Measurements from ENCODE around the gene SRCAP.
A peak's percentile ranks its signal among the peaks of the same experiment; 100 is the strongest.

Gene SRCAP

GRCh38 chr16:30657866-30658730 lies 40.9 kb upstream of the SRCAP start, which contains the start of gene FBRS:
FBRS (plus strand) TSS chr16:30658431; CDS start chr16:30659519, 1,088 bp downstream.
- Histone ChIP-seq H3K27ac (ENCODE audit: low read length) (peak within 1 kb of the TSS; percentile 74), H3K4me3 (ENCODE audit: low read length) (peak within 1 kb of the TSS; percentile 95), H3K4me1 (ENCODE audit: insufficient read depth, low read length) (no peaks in the 10 kb centered on the region; the same call in 1 of the 2 replicates), H3K36me3 (ENCODE audit: insufficient read depth, low read depth, low read length) (peaks cover 11% of the 10 kb centered on the region), H3K27me3 (ENCODE audit: insufficient read depth, low read length) (peaks cover 51% of the 10 kb centered on the region), H3K9me3 (ENCODE audit: insufficient read depth, low read depth, low read length) (no peaks in the 10 kb centered on the region), H3K9ac (ENCODE audit: low read depth, low read length) (peak within 1 kb of the TSS; percentile 79)

- peak overlapping the region; percentile 79 for H3K9ac ChIP-seq (ENCODE audit: low read depth, low read length)
Observed at GRCh38 chr16:30658731-30659506, 40.1 kb upstream of the SRCAP start.

DNA sequence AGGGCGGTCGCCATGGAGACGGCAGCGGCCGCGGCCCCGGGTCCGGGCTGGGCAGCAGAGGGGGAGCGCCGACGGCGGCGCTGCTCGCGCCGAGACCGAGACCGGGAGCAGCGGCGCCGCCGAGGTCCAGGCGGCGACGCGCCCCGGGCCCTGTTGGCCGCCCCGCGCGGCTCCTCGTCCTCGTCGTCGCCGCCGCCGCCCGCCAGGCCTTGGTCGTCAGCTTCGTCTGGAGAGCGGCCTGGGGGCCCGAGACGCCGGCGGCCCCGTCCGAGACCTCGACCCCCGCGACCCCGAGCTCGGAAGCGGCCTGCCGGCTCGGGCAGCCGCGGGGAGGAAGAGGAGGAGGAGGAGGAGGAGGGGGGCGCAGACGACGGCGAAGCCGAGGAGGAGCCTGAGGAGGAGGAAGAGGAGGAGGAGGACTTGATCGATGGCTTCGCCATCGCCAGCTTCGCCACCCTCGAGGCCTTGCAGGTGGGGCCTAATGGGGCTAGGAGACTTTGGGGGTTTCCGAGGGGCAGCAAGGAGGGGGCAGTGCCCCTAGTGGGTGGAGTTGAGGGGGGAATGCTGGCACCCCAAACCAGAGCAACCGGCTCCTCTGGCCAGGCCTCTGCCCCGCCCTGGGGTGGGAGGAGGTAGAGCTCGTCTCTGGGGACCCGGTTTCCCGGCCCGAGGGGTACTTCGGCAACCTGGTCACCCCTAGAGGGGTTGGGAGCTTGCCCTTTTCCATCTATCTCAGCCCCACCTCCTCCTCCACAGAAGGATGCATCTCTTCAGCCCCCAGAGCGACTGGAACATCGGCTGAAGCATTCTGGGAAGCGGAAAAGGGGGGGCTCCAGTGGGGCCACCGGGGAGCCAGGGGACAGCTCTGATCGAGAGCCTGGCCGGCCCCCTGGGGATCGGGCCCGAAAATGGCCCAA lies 39.2 kb upstream of the SRCAP start:
- Histone ChIP-seq H3K4me1 (ENCODE audit: insufficient read depth, low read length) (no peaks in the 10 kb centered on the region; the same call in 1 of the 2 replicates), H3K36me3 (ENCODE audit: insufficient read depth, low read depth, low read length) (peaks cover 17% of the 10 kb centered on the region), H3K4me3 (ENCODE audit: low read length) (peak overlapping the region; percentile 95), H3K9ac (ENCODE audit: low read depth, low read length) (peak overlapping the region; percentile 56), H3K27ac (ENCODE audit: low read length) (no peak overlapping the region), H3K9me3 (ENCODE audit: insufficient read depth, low read depth, low read length) (no peaks in the 10 kb centered on the region), H3K27me3 (ENCODE audit: insufficient read depth, low read length) (peaks cover 58% of the 10 kb centered on the region)

More at GRCh38 chr16:30658731-30659506, 40.1 kb upstream of the SRCAP start:
- H3K9me3 ChIP-seq (ENCODE audit: insufficient read depth, low read depth, low read length) = no peaks in the 10 kb centered on the region
- H3K4me3 ChIP-seq (ENCODE audit: low read length) = peak overlapping the region; percentile 95
- H3K4me1 ChIP-seq (ENCODE audit: insufficient read depth, low read length) = no peaks in the 10 kb centered on the region; the same call in 1 of the 2 replicates
- peaks cover 17% of the 10 kb centered on the region for H3K36me3 ChIP-seq (ENCODE audit: insufficient read depth, low read depth, low read length)
- H3K27ac ChIP-seq (ENCODE audit: low read length) = no peak overlapping the region
- H3K27me3 ChIP-seq (ENCODE audit: insufficient read depth, low read length) = peaks cover 56% of the 10 kb centered on the region

- Histone ChIP-seq H3K9ac (ENCODE audit: low read depth, low read length) (0 out of 2 replicates have a peak overlapping the region, but pooled peaks have one; percentile 56), H3K4me1 (ENCODE audit: insufficient read depth, low read length) (no peaks in the 10 kb centered on the region; the same call in 1 of the 2 replicates), H3K4me3 (ENCODE audit: low read length) (peak overlapping the region; percentile 95; the same call in 1 of the 2 replicates), H3K9me3 (ENCODE audit: insufficient read depth, low read depth, low read length) (no peaks in the 10 kb centered on the region), H3K27me3 (ENCODE audit: insufficient read depth, low read length) (peaks cover 67% of the 10 kb centered on the region), H3K36me3 (ENCODE audit: insufficient read depth, low read depth, low read length) (peaks cover 17% of the 10 kb centered on the region), H3K27ac (ENCODE audit: low read length) (no peak overlapping the region)
Observed at GRCh38 chr16:30660424-30661261, 38.3 kb upstream of the SRCAP start.

GRCh38 chr16:30662449-30662848 lies 36.5 kb upstream of the SRCAP start:
- no peaks in the 10 kb centered on the region; the same call in 1 of the 2 replicates for H3K4me1 ChIP-seq (ENCODE audit: insufficient read depth, low read length)
- no peak overlapping the region for H3K9ac ChIP-seq (ENCODE audit: low read depth, low read length)
- H3K36me3 ChIP-seq (ENCODE audit: insufficient read depth, low read depth, low read length) = peaks cover 24% of the 10 kb centered on the region
- H3K27ac ChIP-seq (ENCODE audit: low read length) = no peak overlapping the region
- no peaks in the 10 kb centered on the region for H3K9me3 ChIP-seq (ENCODE audit: insufficient read depth, low read depth, low read length)
- no peak overlapping the region for H3K4me3 ChIP-seq (ENCODE audit: low read length)
- peaks cover 71% of the 10 kb centered on the region for H3K27me3 ChIP-seq (ENCODE audit: insufficient read depth, low read length)

- Histone ChIP-seq H3K36me3 (ENCODE audit: insufficient read depth, low read depth, low read length) (peaks cover 24% of the 10 kb centered on the region), H3K27ac (ENCODE audit: low read length) (no peak overlapping the region), H3K4me3 (ENCODE audit: low read length) (no peak overlapping the region), H3K9ac (ENCODE audit: low read depth, low read length) (no peak overlapping the region), H3K4me1 (ENCODE audit: insufficient read depth, low read length) (no peaks in the 10 kb centered on the region), H3K9me3 (ENCODE audit: insufficient read depth, low read depth, low read length) (no peaks in the 10 kb centered on the region), H3K27me3 (ENCODE audit: insufficient read depth, low read length) (peaks cover 75% of the 10 kb centered on the region)
Observed at GRCh38 chr16:30663038-30663437, 35.9 kb upstream of the SRCAP start.

GRCh38 chr16:30663820-30664219 lies 35.2 kb upstream of the SRCAP start:
- H3K4me1 ChIP-seq (ENCODE audit: insufficient read depth, low read length) = no peaks in the 10 kb centered on the region
- H3K9me3 ChIP-seq (ENCODE audit: insufficient read depth, low read depth, low read length) = no peaks in the 10 kb centered on the region
- H3K4me3 ChIP-seq (ENCODE audit: low read length) = no peak overlapping the region
- H3K27ac ChIP-seq (ENCODE audit: low read length) = no peak overlapping the region
- H3K9ac ChIP-seq (ENCODE audit: low read depth, low read length) = no peak overlapping the region
- H3K27me3 ChIP-seq (ENCODE audit: insufficient read depth, low read length) = peaks cover 80% of the 10 kb centered on the region
- H3K36me3 ChIP-seq (ENCODE audit: insufficient read depth, low read depth, low read length) = peaks cover 28% of the 10 kb centered on the region

DNA sequence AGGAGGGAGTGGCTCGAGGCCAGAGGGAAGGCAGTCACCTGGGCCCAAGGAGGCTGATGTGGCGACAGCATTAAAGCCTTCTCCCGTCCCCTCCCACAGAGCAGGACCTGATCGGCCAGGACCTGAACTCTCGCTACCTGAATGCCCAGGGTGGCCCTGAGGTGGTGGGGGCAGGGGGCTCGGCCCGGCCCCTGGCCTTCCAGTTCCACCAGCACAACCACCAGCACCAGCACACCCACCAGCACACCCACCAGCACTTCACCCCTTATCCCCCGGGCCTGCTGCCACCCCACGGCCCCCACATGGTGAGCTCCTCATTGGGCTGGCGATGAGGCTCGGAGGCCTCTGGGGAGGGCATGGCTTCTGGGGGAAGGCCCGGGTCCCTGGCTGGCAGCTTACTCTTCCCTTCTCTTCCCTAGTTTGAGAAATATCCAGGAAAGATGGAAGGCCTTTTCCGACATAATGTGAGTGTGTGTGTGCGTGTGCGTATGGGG lies 34.3 kb upstream of the SRCAP start:
- Histone ChIP-seq H3K36me3 (ENCODE audit: insufficient read depth, low read depth, low read length) (peaks cover 33% of the 10 kb centered on the region), H3K9ac (ENCODE audit: low read depth, low read length) (no peak overlapping the region), H3K9me3 (ENCODE audit: insufficient read depth, low read depth, low read length) (no peaks in the 10 kb centered on the region), H3K27me3 (ENCODE audit: insufficient read depth, low read length) (peaks cover 84% of the 10 kb centered on the region), H3K27ac (ENCODE audit: low read length) (no peak overlapping the region), H3K4me3 (ENCODE audit: low read length) (no peak overlapping the region), H3K4me1 (ENCODE audit: insufficient read depth, low read length) (no peaks in the 10 kb centered on the region)

- no peak overlapping the region for H3K27ac ChIP-seq (ENCODE audit: low read length)
- no peak overlapping the region for H3K9ac ChIP-seq (ENCODE audit: low read depth, low read length)
- H3K27me3 ChIP-seq (ENCODE audit: insufficient read depth, low read length) = peaks cover 84% of the 10 kb centered on the region
- H3K9me3 ChIP-seq (ENCODE audit: insufficient read depth, low read depth, low read length) = no peaks in the 10 kb centered on the region
- H3K36me3 ChIP-seq (ENCODE audit: insufficient read depth, low read depth, low read length) = peaks cover 35% of the 10 kb centered on the region
- no peaks in the 10 kb centered on the region for H3K4me1 ChIP-seq (ENCODE audit: insufficient read depth, low read length)
- H3K4me3 ChIP-seq (ENCODE audit: low read length) = no peak overlapping the region
Observed at GRCh38 chr16:30665155-30665829, 33.7 kb upstream of the SRCAP start.

GRCh38 chr16:30665830-30666190 lies 33.2 kb upstream of the SRCAP start:
- no peaks in the 10 kb centered on the region for H3K9me3 ChIP-seq (ENCODE audit: insufficient read depth, low read depth, low read length)
- H3K27me3 ChIP-seq (ENCODE audit: insufficient read depth, low read length) = peaks cover 84% of the 10 kb centered on the region
- peaks cover 35% of the 10 kb centered on the region for H3K36me3 ChIP-seq (ENCODE audit: insufficient read depth, low read depth, low read length)
- no peak overlapping the region for H3K9ac ChIP-seq (ENCODE audit: low read depth, low read length)
- H3K4me3 ChIP-seq (ENCODE audit: low read length) = no peak overlapping the region
- no peaks in the 10 kb centered on the region for H3K4me1 ChIP-seq (ENCODE audit: insufficient read depth, low read length)
- no peak overlapping the region for H3K27ac ChIP-seq (ENCODE audit: low read length)
